ENCODE measurements around the gene DGKD.

DNA sequence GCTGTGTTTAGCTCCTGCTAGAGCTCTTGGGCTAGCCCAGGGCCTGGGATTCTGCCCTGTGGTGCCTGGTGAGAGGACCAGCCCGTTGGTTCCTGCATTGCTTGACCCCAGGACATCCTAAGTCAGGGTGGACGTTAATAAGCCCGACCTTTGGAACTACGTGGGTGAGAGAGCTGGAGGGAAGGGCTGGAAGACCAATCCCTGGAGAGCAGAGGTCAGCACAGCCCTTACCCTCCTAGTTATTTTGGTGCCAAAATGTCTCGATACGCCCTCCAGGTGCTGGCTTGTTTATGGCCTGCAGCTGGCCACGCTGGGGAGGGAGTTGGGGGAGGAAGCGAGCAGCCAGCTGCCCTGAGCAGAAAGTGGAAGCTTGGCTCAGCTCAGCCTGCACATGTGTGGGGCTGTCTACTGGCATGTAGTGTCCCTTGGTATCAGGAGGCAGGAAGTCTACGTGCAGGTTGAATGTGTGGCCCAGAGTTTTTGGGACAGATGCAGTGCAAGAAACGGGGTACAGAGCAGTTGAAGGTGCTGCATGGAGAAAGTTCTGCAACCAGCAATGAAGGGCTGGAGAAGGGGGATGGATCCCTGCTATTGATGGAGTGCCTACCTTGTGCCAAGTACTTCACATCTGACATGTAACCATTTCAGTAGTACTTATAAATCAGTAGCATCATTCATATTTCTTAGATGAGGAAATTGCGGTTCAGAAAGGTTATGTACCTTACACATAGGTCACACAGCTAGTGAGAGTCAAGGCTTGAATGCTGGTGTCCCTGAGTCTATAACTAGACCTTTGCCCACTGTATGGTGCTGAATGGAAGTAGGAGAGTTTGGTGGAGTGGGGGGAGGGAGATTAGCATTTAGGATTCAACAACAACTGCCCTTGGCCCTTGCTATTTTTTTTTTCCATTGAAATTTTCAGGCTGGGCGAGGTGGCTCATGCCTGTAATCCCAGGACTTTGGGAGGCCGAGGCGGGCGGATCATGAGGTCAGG is 5.0 kb upstream of the DGKD start:
- TF ChIP-seq, protein P1, sequence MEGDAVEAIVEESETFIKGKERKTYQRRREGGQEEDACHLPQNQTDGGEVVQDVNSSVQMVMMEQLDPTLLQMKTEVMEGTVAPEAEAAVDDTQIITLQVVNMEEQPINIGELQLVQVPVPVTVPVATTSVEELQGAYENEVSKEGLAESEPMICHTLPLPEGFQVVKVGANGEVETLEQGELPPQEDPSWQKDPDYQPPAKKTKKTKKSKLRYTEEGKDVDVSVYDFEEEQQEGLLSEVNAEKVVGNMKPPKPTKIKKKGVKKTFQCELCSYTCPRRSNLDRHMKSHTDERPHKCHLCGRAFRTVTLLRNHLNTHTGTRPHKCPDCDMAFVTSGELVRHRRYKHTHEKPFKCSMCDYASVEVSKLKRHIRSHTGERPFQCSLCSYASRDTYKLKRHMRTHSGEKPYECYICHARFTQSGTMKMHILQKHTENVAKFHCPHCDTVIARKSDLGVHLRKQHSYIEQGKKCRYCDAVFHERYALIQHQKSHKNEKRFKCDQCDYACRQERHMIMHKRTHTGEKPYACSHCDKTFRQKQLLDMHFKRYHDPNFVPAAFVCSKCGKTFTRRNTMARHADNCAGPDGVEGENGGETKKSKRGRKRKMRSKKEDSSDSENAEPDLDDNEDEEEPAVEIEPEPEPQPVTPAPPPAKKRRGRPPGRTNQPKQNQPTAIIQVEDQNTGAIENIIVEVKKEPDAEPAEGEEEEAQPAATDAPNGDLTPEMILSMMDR (IDR thresholded peaks at IDR 0.05) = no peak
- no peak for TF ChIP-seq POLR2A (IDR thresholded peaks at IDR 0.05)
